Natural killer cell (primary cell): ENCODE data around the gene PRMT7. TPM values are rescaled to one million over a fixed set of nuclear protein-coding genes. Genes with fewer than 3 reads are reported as not detected.

Experiments used
- ATAC-seq, 3 donors: fragments of 150-1000 bp in 2 of 3; fragments of 200-7000 bp in 1 of 3; cut with Tn5 transposase; 1 replicate in 1 of 3; 2 replicates in 2 of 3; pipeline ENCODE4 v1.10.0; 2021; ENCODE audit warnings: mild to moderate bottlenecking in 2 of 3, moderate library complexity in 2 of 3
- DNase-seq, 2 donors: peaks; one replicate each; pipeline versions ENCODE4 v3.0.0 to v3.0.0-alpha.2; 2013 to 2021; ENCODE audit warnings: mixed read lengths in 1 of 2
- H3K27ac ChIP-seq: one replicate; pipeline ENCODE4 v1.5.1; 2013; ENCODE audit warnings: mild to moderate bottlenecking, low read length
- H3K27me3 ChIP-seq: one replicate; pipeline ENCODE4 v1.6.1; 2013; ENCODE audit warnings: low read length; ENCODE audit not compliant: control insufficient read depth, insufficient read depth
- H3K36me3 ChIP-seq: one replicate; pipeline ENCODE4 v1.6.1; 2013; ENCODE audit warnings: low read length; ENCODE audit not compliant: control insufficient read depth, insufficient read depth
- H3K4me1 ChIP-seq: one replicate; pipeline ENCODE4 v1.6.1; 2013; ENCODE audit warnings: low read length; ENCODE audit not compliant: control insufficient read depth, insufficient read depth
- H3K4me3 ChIP-seq: one replicate; pipeline ENCODE4 v1.5.1; 2013; ENCODE audit warnings: low read length
- H3K9me3 ChIP-seq: one replicate; pipeline ENCODE4 v1.6.1; 2013; ENCODE audit warnings: low read length; ENCODE audit not compliant: control insufficient read depth, insufficient read depth
- H3K27ac Mint-ChIP-seq, 2 donors: one replicate each; pipeline ENCODE4 v1.8.0; 2022; ENCODE audit warnings: mild to moderate bottlenecking in 2 of 2, mixed read lengths in 2 of 2, moderate library complexity in 1 of 2
- H3K27me3 Mint-ChIP-seq, 2 donors: one replicate each; pipeline ENCODE4 v1.8.0; 2022; ENCODE audit warnings: low read depth in 2 of 2, mixed read lengths in 2 of 2
- H3K36me3 Mint-ChIP-seq: one replicate; pipeline ENCODE4 v1.8.0; 2022; ENCODE audit warnings: mixed read lengths
- H3K4me1 Mint-ChIP-seq, 2 donors: one replicate each; pipeline ENCODE4 v1.8.0; 2022; ENCODE audit warnings: mixed read lengths in 2 of 2
- H3K4me3 Mint-ChIP-seq: one replicate; pipeline ENCODE4 v1.8.0; 2022; ENCODE audit warnings: mild to moderate bottlenecking, moderate library complexity, mixed read lengths
- H3K9me3 Mint-ChIP-seq, 2 donors: one replicate each; pipeline ENCODE4 v1.8.0; 2022; ENCODE audit warnings: mixed read lengths in 2 of 2
- CTCF ChIP-seq: fragments of 200-600 bp; IDR thresholded peaks from one replicate; pipeline ENCODE4 v1.8.0; 2022; ENCODE audit warnings: antibody characterized with exemption
- WGBS: methylation state at CpG from one replicate; pipeline ENCODE4 v1.1.7; 2013; ENCODE audit warnings: missing lambda C conversion rate; ENCODE audit not compliant: insufficient coverage; 5-methylcytosine and 5-hydroxymethylcytosine counted together
- intact Hi-C: fragments of 100-400 bp; cut with micrococcal nuclease; formaldehyde crosslinking; loops from one replicate; pipeline ENCODE4 v1.14.2; 2022
- total RNA-seq, 4 donors: library from RNA; stranded (reverse); fragments of 120-200 nt in 1 of 4; gene quantifications; one replicate each; pipeline versions ENCODE4 v1.2.3 to v1.2.4, GENCODE V29; 2013 to 2022

The PRMT7 gene
- total RNA-seq, 3 donors from 2014 or later (not counting 1 experiment from before 2014, with no cell fraction given): 60.7 to 84.7 (median 68.2) TPM

GRCh38 chr16:68290450-68290849, 20.4 kb upstream of the PRMT7 start:
- H3K36me3 Mint-ChIP-seq: no peaks in the 10 kb centered on the region
- H3K27me3 Mint-ChIP-seq: no peaks in the 10 kb centered on the region
- 97% methylated on average over 5 of the region's 6 CpGs for WGBS
- H3K27me3 ChIP-seq: no peaks in the 10 kb centered on the region
- H3K4me1 Mint-ChIP-seq: peaks cover 66 to 74% of the 10 kb centered on the region in 2 donors
- no peak for TF ChIP-seq CTCF
- no peak overlapping the region for H3K4me3 ChIP-seq
- DNase-seq (no peak), ATAC-seq (no peak)
- peak overlapping the region; percentile 77 to 88 for H3K27ac Mint-ChIP-seq
- peak overlapping the region; percentile 77 for H3K27ac ChIP-seq
- peaks cover 70% of the 10 kb centered on the region for H3K4me1 ChIP-seq
- H3K4me3 Mint-ChIP-seq: peak overlapping the region; percentile 75
- H3K9me3 ChIP-seq: no peaks in the 10 kb centered on the region
- H3K9me3 Mint-ChIP-seq: no peaks in the 10 kb centered on the region
- intact Hi-C loops: no loop called here
- peaks cover 45% of the 10 kb centered on the region for H3K36me3 ChIP-seq

GRCh38 chr16:68291227-68291626, 19.6 kb upstream of the PRMT7 start:
- TF ChIP-seq CTCF: no peak
- H3K36me3 Mint-ChIP-seq: no peaks in the 10 kb centered on the region
- H3K27me3 ChIP-seq: no peaks in the 10 kb centered on the region
- peaks cover 62 to 66% of the 10 kb centered on the region in 2 donors for H3K4me1 Mint-ChIP-seq
- no peak overlapping the region for H3K4me3 ChIP-seq
- peaks cover 53% of the 10 kb centered on the region for H3K36me3 ChIP-seq
- peaks cover 63% of the 10 kb centered on the region for H3K4me1 ChIP-seq
- H3K4me3 Mint-ChIP-seq: peak overlapping the region; percentile 59
- ATAC-seq (no peak), DNase-seq (no peak)
- H3K27ac Mint-ChIP-seq: peak overlapping the region; percentile 77 to 88
- H3K9me3 Mint-ChIP-seq: no peaks in the 10 kb centered on the region
- no peaks in the 10 kb centered on the region for H3K27me3 Mint-ChIP-seq
- intact Hi-C loops: no loop called here
- H3K9me3 ChIP-seq: no peaks in the 10 kb centered on the region
- peak overlapping the region; percentile 77 for H3K27ac ChIP-seq
- WGBS: 90% methylated on average over 4 of the region's 4 CpGs

GRCh38 chr16:68292425-68292824, 18.4 kb upstream of the PRMT7 start:
- Histone ChIP-seq H3K36me3 (peaks cover 64% of the 10 kb centered on the region), H3K4me1 (peaks cover 51% of the 10 kb centered on the region), H3K27ac (no peak overlapping the region), H3K4me3 (no peak overlapping the region), H3K9me3 (no peaks in the 10 kb centered on the region), H3K27me3 (no peaks in the 10 kb centered on the region)
- 99% methylated on average over 3 of the region's 5 CpGs for WGBS
- DNase-seq (no peak), ATAC-seq (no peak)
- no peaks in the 10 kb centered on the region for H3K27me3 Mint-ChIP-seq
- H3K9me3 Mint-ChIP-seq: no peaks in the 10 kb centered on the region
- peak overlapping the region; percentile 77 to 88 for H3K27ac Mint-ChIP-seq
- H3K4me1 Mint-ChIP-seq: peaks cover 52 to 54% of the 10 kb centered on the region in 2 donors
- H3K4me3 Mint-ChIP-seq: no peak overlapping the region
- H3K36me3 Mint-ChIP-seq: peaks cover 7% of the 10 kb centered on the region
- no peak for TF ChIP-seq CTCF
- intact Hi-C loops: no loop called here

- no peaks in the 10 kb centered on the region for H3K9me3 ChIP-seq
- Mint-ChIP-seq H3K4me1 (peaks cover 23 to 26% of the 10 kb centered on the region in 2 donors), H3K27ac (peak overlapping the region in 1 of 2 donors; percentile 36), H3K9me3 (no peaks in the 10 kb centered on the region), H3K36me3 (peaks cover 38% of the 10 kb centered on the region), H3K4me3 (no peak overlapping the region), H3K27me3 (no peaks in the 10 kb centered on the region)
- intact Hi-C loops: no loop called here
- ATAC-seq (no peak), DNase-seq (no peak)
- no peak overlapping the region for H3K4me3 ChIP-seq
- TF ChIP-seq CTCF: no peak
- no peaks in the 10 kb centered on the region for H3K27me3 ChIP-seq
- 89% methylated on average over 12 of the region's 12 CpGs for WGBS
- H3K4me1 ChIP-seq: peaks cover 14% of the 10 kb centered on the region
- H3K36me3 ChIP-seq: peaks cover 91% of the 10 kb centered on the region
- H3K27ac ChIP-seq: no peak overlapping the region
These were observed 14.5 kb upstream of the PRMT7 start for GRCh38 chr16:68296291-68296690.
